Measurements from ENCODE around the gene XCL1.
"Not testable (repeated sequence)": the region's sequence is repeated elsewhere in the genome, so short reads cannot be mapped to it uniquely, and the experiment has no call there.

XCL1 gene, protein sequence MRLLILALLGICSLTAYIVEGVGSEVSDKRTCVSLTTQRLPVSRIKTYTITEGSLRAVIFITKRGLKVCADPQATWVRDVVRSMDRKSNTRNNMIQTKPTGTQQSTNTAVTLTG

DNA sequence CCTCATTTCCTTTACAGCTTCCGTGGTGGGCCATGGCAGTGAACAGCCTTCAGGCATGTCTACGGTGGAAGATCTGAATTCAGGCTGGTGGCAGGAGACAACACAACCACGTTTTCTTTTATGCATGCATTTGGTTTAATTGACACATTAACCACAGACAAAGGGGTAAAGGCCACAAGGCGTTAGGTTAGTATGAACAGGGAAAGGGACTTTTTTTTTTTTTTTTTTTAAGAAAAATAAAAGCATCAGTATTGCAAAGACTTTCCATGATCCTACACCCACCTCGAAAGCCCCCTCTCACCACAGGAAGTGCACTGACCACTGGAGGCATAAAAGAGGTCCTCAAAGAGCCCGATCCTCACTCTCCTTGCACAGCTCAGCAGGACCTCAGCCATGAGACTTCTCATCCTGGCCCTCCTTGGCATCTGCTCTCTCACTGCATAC lies at the start of gene XCL1:
Gene XCL1, plus strand, starts transcription at position 361 of the 444 bp plus-strand sequence. Its CDS starts 33 bp downstream, at position 394.
- DNase-seq (ENCODE audit: extremely low read depth in 1 of 2, low read depth in 1 of 2), result peak in 1 of 2 donors; percentile 22

DNA sequence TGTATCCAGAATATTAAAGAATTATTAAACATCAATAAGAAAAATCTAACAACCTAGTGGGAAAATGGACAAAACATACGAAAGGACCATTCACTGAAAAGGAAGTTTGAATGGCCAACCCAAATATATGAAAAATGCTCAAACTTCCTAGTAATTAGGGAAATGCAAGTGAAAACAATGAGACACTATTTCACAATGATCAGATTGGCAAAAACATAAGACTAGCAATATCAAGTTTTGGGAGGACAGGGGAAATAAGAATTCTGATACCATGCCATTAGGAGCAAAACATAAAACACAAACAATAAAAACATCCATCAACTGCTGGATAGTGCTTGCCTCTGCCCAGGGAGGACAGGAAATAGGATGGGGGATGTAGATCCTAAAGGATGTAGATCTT lies 46.9 kb upstream of the XCL1 start:
- DNase-seq (ENCODE audit: extremely low read depth in 1 of 2, low read depth in 1 of 2), result no peak

DNA sequence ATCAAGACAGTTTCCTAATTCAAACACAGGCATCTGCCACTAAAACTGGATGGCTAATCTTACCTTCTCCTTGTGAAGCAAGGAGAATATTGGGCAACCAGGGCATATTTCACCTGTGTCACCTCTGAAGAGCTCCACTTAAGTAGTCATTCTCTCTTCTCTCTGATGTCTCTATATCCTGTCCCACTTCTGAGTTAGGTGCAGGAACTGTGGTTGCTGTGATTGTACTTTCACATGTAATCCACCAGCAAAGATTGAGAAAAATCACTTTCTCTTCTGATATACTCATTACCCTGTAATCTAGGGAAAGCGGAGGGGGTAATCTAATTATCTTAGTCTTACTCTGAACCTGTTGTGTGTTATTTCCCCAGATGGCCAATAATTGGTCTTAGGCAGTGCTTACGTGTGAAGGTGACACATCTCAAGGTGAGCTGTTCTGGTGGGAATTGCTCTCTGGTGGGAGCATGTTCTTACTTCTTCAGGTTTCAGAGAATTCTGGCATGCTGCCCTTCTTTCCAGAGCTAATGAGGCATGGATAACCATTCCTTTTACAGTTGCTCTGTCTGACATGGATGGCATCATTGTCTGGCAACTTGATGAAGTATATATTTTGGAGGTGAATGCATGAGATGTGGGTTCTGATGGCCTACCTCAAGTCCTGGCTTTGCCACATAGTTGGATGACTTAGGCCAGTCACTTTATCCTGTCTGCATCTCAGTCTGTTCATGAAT lies 44.6 kb upstream of the XCL1 start:
- DNase-seq (ENCODE audit: extremely low read depth in 1 of 2, low read depth in 1 of 2), result no peak

DNA sequence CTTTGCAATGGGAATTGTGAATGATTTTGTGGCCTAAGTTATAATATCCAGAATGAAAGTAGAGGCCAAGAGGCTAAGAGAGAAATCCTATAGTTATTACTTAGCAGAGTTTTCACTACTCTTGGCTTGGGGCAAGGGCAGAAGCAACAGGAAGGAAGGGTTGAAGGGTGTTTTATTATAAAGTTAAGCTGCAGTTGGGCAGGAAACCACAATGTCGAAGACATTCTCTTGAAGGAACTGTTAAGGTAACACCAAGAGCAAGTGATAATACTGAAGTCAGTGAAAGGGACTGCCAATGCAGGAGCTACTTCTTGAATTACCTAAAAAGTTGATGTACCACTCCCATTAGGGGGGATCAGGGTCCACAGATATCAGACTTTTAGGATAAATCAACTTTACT lies 40.9 kb upstream of the XCL1 start:
- DNase-seq (ENCODE audit: extremely low read depth in 1 of 2, low read depth in 1 of 2), result no peak

DNA sequence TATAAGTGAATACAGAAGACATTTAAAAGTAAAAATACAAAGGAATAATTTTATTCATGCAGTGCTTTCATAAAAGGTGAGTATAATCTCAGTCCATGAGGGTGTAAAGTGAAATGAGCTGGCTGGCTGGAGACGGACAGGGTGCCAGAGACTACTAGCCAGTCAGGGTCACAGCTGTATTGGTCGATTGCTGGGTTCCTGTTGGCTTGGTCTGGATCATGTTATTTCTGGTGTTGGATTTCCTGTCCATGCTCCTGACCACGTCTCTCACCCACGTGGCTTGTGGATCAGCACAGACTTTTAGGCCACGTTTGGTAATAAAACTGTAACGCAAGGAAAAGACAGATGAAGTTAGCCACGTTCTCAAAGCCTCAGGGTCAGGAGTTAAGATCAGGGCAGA lies 35.6 kb upstream of the XCL1 start:
- not testable (repeated sequence) for DNase-seq (ENCODE audit: extremely low read depth in 1 of 2, low read depth in 1 of 2)

DNA sequence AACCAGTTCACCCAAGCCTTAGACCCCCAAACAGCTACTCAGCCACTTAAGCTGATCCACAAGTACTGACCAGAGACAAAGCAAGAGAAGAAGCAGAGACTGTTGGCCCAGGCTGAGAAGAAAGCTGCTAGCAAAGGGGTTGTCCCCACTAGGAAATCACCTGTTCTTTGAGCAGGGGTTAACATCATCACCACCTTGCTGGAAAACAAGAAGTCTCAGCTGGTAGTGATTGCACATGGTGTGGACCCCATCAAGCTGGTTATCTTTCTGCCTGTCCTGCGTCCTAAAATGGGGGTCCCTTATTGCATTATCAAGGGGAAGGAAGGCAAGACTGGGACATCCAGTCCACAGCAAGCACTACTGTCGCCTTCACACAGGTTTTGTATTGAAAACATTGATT lies 33.4 kb upstream of the XCL1 start:
- not testable (repeated sequence) for DNase-seq (ENCODE audit: extremely low read depth in 1 of 2, low read depth in 1 of 2)

DNA sequence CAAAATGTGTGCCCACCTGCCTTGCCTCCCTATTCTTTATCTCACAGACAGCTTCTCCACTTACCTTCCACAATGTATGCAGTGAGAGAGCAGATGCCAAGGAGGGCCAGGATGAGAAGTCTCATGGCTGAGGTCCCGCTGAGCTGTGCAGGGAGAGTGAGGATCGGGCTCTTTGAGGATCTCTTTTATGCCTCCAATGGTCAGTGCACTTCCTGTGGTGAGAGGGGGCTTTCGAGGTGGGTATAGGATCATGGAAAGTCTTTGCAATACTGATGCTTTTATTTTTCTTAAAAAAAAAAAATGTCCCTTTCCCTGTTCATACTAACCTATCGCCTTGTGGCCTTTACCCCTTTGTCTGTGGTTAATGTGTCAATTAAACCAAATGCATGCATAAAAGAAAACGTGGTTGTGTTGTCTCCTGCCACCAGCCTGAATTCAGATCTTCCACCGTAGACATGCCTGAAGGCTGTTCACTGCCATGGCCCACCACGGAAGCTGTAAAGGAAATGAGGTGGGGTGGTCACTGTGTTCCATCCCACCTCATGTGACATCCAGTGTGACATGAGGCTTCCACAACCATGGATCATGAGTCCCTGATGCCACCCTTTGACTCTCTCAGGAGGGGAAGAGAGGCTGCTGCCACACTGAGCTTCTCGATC lies 32.4 kb upstream of the XCL1 start, which contains the start of gene XCL2:
Gene XCL2, minus strand, starts transcription at position 158 of the 659 bp plus-strand sequence. Its CDS starts 33 bp downstream, at position 125.
- DNase-seq (ENCODE audit: extremely low read depth in 1 of 2, low read depth in 1 of 2), result not testable (repeated sequence)

DNA sequence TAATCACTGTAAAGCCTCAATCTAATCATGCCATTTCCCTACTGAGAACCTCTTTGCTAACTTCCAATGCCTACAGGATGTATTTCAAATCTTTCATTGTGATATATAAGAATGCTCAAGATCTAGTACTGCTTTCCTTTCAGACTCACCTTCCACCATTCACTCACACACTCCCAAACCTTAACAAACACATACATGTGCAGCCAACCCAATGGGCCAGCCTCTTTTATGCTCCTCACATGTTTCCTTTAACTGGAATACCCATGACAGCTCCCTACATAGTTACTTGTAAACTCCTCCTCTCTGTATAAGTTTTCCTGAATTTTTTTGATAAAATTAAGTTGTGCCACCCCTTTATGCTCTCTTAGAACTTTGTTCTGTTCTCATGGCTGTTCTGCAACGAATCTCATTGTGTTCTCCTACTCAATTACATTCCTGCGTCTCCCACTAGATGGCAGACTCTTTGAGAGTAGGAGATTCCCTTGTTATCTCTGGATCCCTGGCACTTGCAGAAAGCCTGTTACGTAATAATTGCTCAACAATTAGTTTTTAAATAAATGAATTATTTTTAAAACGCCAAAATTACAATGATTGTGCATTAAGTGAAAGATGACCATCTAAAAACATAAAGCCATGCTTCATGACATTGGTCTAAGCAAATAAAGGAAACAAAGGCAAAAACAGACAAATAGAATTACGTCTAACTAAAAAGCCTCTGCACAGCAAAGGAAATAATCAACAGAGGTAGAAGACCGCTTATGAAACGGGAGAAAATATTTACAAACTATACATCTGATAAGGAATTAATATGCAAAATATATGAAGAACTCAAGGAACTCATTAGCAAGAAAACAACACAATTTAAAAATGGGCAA lies 30.5 kb upstream of the XCL1 start:
- DNase-seq (ENCODE audit: extremely low read depth in 1 of 2, low read depth in 1 of 2), result not testable (repeated sequence)

DNA sequence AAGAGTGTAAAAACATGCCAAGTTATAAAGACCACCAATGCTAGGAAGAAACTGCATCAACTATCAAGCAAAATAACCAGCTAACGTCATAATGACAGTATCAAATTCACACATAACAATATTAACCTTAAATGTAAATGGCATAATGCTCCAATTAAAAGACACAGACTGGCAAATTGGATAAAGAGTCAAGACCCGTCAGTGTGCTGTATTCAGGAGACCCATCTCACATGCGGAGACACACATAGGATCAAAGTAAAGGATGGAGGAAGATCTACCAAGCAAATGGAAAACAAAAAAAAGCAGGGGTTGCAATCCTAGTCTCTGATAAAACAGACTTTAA lies 29.9 kb upstream of the XCL1 start:
- not testable (repeated sequence) for DNase-seq (ENCODE audit: extremely low read depth in 1 of 2, low read depth in 1 of 2)

DNA sequence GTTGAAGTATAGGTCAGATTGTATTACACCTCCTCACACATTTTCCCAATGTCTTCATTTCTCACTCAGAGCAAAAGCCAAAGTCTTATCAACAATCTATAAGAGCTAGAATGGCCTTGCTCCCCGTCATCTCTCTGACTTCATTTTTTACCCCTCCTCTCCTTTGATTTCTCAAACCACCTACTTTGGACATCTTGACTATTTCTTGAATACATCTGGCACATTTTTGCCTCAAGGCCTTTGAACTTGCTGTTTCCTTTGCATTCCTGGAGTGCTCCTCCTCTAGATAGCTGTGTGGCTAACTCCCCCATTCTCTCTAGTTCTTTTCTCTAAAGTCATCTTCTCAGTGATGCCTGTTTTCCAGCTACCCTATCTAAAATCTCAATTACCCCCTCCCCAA lies 25.4 kb upstream of the XCL1 start:
- DNase-seq (ENCODE audit: extremely low read depth in 1 of 2, low read depth in 1 of 2), result no peak

DNA sequence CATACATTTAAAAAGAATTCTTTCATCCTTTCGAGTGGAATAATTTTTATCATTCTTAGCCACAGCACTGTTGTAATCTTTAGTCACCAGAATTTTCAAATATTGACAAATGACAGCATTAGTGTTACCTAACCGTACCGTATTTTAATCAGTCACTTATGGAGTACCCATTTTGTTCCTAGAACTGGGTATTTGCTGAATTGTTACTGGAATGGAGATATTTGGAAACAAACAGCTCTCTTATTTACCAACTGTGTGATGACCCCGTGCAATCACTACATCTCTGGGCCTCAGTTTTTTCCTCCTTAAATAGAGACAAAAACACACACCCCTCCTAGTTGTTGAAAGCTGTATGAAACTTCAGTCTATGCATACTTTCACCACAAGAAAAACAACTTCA lies 24.7 kb upstream of the XCL1 start:
- no peak for DNase-seq (ENCODE audit: extremely low read depth in 1 of 2, low read depth in 1 of 2)

DNA sequence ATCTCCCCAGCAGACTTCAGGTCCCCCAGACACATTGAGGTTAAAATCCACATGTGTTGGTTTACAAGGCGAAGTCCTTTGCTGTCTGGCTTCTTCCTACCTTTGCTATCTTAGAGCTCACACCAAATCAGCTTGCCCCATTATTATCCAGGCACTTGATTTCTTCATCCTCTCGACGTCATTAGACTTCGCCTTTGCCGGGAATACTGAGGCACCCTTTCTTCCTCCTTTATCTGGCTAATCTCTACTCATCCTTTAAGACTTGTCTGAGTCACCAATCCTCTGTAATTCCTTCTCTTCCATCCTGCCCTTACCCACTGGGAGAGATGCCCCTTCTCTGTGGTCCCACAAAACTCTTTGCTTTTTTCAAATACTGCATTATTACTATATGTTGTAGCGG lies 23.4 kb upstream of the XCL1 start:
- no peak for DNase-seq (ENCODE audit: extremely low read depth in 1 of 2, low read depth in 1 of 2)

DNA sequence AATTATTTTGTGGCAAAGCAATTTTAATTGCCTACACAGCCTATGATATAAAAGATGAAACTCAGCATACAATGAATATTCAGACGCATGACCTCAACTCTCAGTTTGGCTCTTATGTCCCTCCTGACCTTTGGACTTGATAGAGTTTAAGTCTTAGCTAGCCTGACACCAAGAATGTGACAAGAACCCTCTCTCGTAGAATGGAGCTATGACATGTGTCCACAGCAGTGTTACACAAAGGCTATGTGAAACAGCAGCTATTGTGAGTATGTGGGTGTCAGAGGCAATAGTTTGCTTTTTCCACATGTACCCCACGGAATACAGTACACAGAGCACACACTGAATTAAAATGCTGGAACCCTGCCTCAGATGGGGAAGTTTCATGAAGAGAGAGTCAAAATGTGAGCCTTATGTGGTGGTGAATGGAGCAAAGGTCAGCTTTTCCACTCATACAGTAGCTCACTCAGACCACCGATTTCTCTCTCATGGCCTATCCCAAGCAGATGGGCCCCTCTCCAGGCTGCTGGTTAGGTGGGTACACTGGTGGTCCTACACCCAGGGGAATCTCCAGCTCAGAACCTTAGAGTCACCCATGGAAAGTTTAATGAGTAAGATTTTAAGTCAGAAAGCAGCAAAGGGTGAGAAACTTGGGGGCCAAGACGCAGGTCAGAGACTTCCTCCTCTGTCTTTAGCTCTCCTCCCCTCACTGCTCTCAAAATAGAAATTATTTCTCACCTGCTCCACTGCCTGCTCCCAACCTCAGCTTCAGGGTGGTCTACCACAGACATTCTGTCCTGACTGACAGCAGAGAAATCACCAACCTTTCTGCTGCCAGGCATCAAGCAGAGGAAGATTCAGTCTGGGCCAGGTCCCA lies 22.5 kb upstream of the XCL1 start:
- peak in 1 of 2 donors; percentile 52 for DNase-seq (ENCODE audit: extremely low read depth in 1 of 2, low read depth in 1 of 2)

DNA sequence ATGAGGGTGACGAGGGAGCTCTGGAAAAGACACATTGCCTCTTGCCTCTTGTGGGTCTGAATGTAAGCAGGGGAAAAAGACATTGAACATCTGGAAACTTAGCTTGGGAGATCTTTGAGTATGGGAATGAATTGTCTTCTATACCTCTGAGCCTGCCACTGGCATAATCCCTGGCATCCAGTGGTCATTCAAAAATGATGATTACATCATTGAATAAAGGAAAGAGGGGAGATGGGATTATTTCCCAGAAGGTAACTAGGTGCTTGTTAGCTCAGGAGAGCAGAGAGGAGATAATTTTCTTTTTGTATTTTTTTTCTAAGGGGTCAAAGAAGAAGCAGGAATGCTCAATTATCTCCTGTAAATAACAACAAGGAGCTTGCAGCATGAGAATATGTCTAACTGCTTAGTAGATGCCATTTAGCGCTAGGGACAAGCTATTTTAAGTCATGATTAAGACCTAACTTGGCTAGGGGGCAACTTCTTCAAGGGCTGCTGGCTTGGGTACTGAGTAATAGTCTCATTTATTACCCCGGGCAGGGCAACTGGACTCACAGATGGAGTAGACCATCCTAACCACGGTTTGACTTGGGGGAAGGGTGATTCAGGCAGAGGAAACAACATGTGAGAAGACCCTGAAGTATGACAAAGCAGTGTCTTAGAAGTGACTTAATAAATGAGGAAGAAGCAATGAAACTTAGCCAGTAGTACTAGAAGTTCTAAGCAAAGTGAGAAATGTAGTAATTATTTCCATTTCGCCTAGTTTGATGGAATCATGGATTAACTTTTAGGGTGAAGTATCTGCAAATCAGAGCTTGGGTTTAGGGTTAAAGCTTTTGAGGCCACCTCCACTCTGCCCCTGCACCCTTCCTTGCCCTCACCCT lies 21.6 kb upstream of the XCL1 start:
- DNase-seq (ENCODE audit: extremely low read depth in 1 of 2, low read depth in 1 of 2), result no peak

DNA sequence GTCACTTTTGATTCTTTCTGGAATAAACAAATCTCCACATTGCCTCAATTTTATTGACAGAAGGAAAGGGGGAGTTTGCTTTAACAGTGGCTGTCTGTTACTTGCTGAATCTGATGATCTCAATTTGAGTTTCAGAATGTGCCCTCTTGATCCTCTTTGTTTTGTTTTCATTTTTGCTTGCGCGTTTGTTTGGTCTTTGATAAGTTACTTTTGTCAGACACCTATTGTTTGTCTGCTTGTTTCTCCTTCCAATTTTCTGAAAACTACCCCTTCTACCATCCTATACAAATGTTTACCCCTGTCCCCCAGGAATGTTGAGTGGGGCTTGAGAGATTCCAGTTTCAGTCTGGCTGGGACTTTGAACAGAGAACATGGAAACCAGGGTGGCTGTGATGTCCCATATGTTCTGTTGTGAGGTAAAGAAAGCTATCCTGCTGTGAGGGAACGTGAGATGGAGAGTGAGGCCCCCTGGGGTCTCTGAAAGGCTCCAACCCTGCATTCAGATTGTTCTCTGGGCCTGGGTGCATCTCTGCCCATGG lies 20.8 kb upstream of the XCL1 start:
- DNase-seq (ENCODE audit: extremely low read depth in 1 of 2, low read depth in 1 of 2), result no peak

DNA sequence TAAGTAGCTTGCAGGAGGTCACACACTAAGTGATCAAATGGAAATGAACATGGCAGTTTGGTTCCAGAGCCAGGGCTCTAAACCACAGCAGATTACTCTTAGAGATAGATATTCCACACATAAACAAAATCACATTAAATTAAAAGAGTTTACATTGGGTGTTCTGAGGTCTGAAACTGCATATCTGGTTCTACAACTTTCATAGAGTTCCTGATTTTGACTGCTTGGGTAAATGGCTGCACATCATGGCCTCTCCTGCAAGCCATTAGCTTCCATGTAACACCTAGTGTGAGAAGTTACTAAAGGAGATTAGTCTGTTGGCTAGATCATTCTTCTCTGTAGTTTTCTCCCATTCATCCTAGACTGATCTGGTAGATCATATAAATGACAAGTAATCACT lies 19.8 kb upstream of the XCL1 start:
- DNase-seq (ENCODE audit: extremely low read depth in 1 of 2, low read depth in 1 of 2), result no peak

DNA sequence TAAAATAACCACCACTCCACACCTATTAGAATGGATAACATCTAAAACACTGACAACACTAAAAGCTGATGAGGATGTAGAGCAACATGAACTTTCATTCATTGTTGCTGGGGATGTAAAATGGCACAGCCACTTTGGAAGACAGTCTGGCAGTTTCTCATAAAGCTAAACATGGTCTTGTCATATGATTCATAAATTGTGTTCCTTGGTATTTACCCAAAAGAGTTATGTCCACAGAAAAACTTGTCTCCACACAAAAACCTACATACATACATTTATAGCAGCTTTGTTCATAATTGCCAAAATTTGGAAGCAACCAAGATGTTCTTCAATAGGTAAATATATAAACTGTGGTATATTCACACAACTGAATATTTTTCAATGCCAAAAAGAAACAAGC lies 16.0 kb upstream of the XCL1 start:
- no peak for DNase-seq (ENCODE audit: extremely low read depth in 1 of 2, low read depth in 1 of 2)

DNA sequence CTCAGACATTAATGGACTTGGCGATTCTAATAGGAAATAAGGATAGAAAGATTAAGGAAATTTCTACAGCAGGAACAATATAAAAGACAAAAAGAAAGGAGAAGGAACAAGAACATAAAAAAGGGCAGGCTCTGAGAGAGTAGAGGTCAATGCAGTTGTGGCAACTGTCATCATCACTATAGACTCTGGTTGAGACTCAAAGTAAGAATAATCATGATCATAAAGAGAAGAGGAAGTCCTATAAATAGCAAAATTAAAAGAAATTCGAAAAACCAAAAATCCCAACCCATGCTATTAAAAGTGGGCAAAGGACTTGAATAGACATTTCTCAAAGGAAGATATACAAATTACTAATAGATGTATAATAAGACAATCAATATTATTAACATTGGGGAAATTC lies 14.4 kb upstream of the XCL1 start:
- DNase-seq (ENCODE audit: extremely low read depth in 1 of 2, low read depth in 1 of 2), result no peak

DNA sequence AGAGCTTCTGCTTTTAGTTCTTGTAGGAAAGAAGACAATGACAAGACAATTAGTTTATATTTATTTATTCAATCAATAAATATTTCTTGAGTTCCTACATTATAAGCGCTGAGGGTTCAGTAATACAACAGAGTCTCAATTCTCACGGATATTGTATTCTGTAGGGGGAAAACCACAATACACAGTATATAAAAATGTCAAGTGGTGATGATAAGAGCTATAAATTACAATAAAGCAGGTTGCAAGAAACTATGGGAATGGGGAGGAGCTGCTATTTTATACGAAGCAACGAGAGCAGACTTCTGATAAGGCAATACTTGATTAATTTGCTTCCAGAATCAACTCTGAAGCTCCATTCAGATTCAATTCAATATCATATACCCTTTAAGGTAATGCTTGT lies 10.6 kb upstream of the XCL1 start:
- DNase-seq (ENCODE audit: extremely low read depth in 1 of 2, low read depth in 1 of 2), result no peak

Measured in stimulated activated CD8-positive, alpha-beta memory T cell treated with anti-CD3 and anti-CD28 coated beads, Interleukin-7, amount 100 ng/mL, for 48 hours (primary cell).